GM23338 (cell line): ENCODE data around the gene TRDMT1. TPM values are rescaled to one million over a fixed set of nuclear protein-coding genes. Genes with fewer than 3 reads are reported as not detected.

Experiments
- ATAC-seq: fragments of 200-7000 bp; cut with Tn5 transposase; 3 replicates; pipeline ENCODE4 v1.9.1; 2020
- DNase-seq: peaks from one replicate; pipeline ENCODE4 v3.0.0-alpha.2; 2015; ENCODE audit warnings: low spot score
- H2AFZ ChIP-seq: fragments of 200-600 bp; sonication (generic); 2 replicates; pipeline ENCODE4 v1.8.0; 2016; ENCODE audit warnings: antibody characterized with exemption, mild to moderate bottlenecking, moderate library complexity
- H3F3A ChIP-seq: fragments of 200-600 bp; sonication (generic); replicated peaks from 2 replicates; pipeline ENCODE4 v1.8.0; 2017; ENCODE audit warnings: antibody characterized with exemption, mixed run types, low read depth
- H3K27ac ChIP-seq: fragments of 200-600 bp; sonication (generic); 2 replicates; pipeline ENCODE4 v1.6.1; 2016; ENCODE audit warnings: low read depth
- H3K27me3 ChIP-seq: fragments of 200-600 bp; sonication (generic); 2 replicates; pipeline ENCODE4 v1.8.0; 2016; ENCODE audit warnings: mild to moderate bottlenecking, mixed run types, moderate library complexity; ENCODE audit not compliant: insufficient read depth
- H3K36me3 ChIP-seq: fragments of 200-600 bp; sonication (generic); 2 replicates; pipeline ENCODE4 v1.8.0; 2016; ENCODE audit warnings: mild to moderate bottlenecking; ENCODE audit not compliant: insufficient read depth
- H3K4me1 ChIP-seq: fragments of 200-600 bp; sonication (generic); 2 replicates; pipeline ENCODE4 v1.8.0; 2016; ENCODE audit warnings: mild to moderate bottlenecking, moderate library complexity; ENCODE audit not compliant: insufficient read depth
- H3K4me2 ChIP-seq: fragments of 200-600 bp; sonication (generic); 2 replicates; pipeline ENCODE4 v1.7.1; 2017; ENCODE audit warnings: mixed run types
- H3K4me3 ChIP-seq: fragments of 200-600 bp; sonication (generic); 2 replicates; pipeline ENCODE4 v1.6.1; 2016; ENCODE audit warnings: mixed run types
- H3K79me2 ChIP-seq: fragments of 200-600 bp; sonication (generic); replicated peaks from 2 replicates; pipeline ENCODE4 v1.8.0; 2017; ENCODE audit warnings: mild to moderate bottlenecking; ENCODE audit not compliant: insufficient read depth
- H3K9me2 ChIP-seq: fragments of 200-600 bp; sonication (generic); 2 replicates; pipeline ENCODE4 v1.8.0; 2017; ENCODE audit not compliant: insufficient read depth
- H4K20me1 ChIP-seq: fragments of 200-600 bp; sonication (generic); replicated peaks from 2 replicates; pipeline ENCODE4 v1.8.0; 2017; ENCODE audit warnings: mild to moderate bottlenecking; ENCODE audit not compliant: insufficient read depth
- H3K27ac Mint-ChIP-seq: 2 replicates; pipeline ENCODE4 v1.8.0; 2020; ENCODE audit warnings: inconsistent platforms, mild to moderate bottlenecking, moderate library complexity, mixed read lengths
- H3K27me3 Mint-ChIP-seq: 3 replicates; pipeline ENCODE4 v1.8.0; 2022; ENCODE audit warnings: low read depth, mild to moderate bottlenecking, moderate library complexity, mixed read lengths, inconsistent platforms; ENCODE audit not compliant: insufficient read depth, poor library complexity
- H3K36me3 Mint-ChIP-seq: 3 replicates; pipeline ENCODE4 v1.8.0; 2021; ENCODE audit warnings: low read depth, mild to moderate bottlenecking, inconsistent platforms, moderate library complexity, mixed read lengths
- H3K4me1 Mint-ChIP-seq: 3 replicates; pipeline ENCODE4 v1.8.0; 2020; ENCODE audit warnings: mild to moderate bottlenecking, inconsistent platforms, mixed read lengths
- H3K4me3 Mint-ChIP-seq: 3 replicates; pipeline ENCODE4 v1.8.0; 2021; ENCODE audit warnings: moderate library complexity, mild to moderate bottlenecking, inconsistent platforms, mixed read lengths
- H3K9me3 Mint-ChIP-seq: 3 replicates; pipeline ENCODE4 v1.8.0; 2020; ENCODE audit warnings: moderate library complexity, mild to moderate bottlenecking, inconsistent platforms, mixed read lengths
- CREB1 ChIP-seq: fragments of 250-450 bp; sonication (Bioruptor Pico); IDR thresholded peaks from 2 replicates; pipeline ENCODE4 v1.5.0; 2020; ENCODE audit warnings: low read depth, mild to moderate bottlenecking, moderate library complexity
- EZH2 ChIP-seq: fragments of 200-600 bp; sonication (generic); IDR thresholded peaks from one replicate; pipeline ENCODE4 v1.8.0; 2017; ENCODE audit warnings: antibody characterized with exemption, mild to moderate bottlenecking, low read depth; ENCODE audit not compliant: unreplicated experiment
- NANOG ChIP-seq: IDR thresholded peaks from 2 replicates; pipeline ENCODE4 v1.6.1; 2016; ENCODE audit warnings: antibody characterized with exemption, borderline replicate concordance
- POLR2AphosphoS5 ChIP-seq: IDR thresholded peaks from 2 replicates; pipeline ENCODE4 v1.6.1; 2016; ENCODE audit warnings: antibody characterized with exemption, low read depth
- polyA plus RNA-seq: library from polyadenylated mRNA; unstranded; fragments of >200 nt; fragmentation: Nextera tagmentation; extraction: Ambion mirVana; gene quantifications from 2 replicates; pipeline ENCODE4 v1.2.1, GENCODE V29; 2016
- total RNA-seq: library from RNA; depleted of rRNA; stranded (reverse); fragments of >200 nt; shearing (Covaris generic); gene quantifications from 2 replicates; pipeline ENCODE4 v1.2.3, GENCODE V29; 2014
- TF ChIP-seq, protein P1 (sequence below): fragments of 250-450 bp; sonication (Bioruptor Pico); IDR thresholded peaks from 2 replicates; pipeline ENCODE4 v1.5.0; 2020; ENCODE audit warnings: mild to moderate bottlenecking, moderate library complexity
- TF ChIP-seq, protein P2 (sequence below): IDR thresholded peaks from one replicate; pipeline ENCODE4 v1.6.1; 2018; ENCODE audit warnings: antibody characterized with exemption; ENCODE audit not compliant: unreplicated experiment

TRDMT1 gene
- total and polyA plus RNA-seq, 2 experiments from 2014 or later, result 16.0 to 37.7 TPM

DNA sequence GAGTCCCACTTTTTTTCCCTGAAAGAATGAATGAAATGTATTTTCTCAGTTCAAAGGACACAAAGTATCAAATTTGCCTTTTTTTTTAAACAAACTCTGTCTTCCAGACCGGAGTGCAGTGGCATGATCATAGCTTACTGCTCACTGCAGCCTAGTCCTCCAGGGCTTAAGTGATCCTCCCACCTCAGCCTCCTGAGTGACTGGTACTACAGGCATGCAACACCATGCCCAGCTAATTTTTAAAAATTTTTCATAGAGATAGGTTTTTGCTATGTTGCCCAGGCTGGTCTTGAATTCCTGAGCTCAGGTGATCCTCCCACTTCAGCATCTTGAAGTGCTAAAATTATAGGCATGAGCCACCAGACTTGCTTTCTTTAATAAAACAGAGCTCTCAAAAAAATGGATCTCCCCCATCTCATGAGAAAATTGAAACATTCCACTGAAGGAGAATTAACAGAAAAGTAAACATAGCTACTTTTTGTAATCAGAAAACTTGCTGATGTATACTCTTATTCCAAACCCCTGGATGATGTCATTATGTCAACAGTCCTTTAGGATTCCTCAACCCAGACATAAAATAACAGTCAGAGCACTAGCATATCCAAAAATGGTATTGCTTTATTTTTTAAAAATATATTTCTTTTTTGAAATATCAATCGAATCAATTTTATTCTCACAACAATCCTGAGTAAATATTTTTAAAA lies 12.3 kb upstream of the TRDMT1 start (continued):
- TF ChIP-seq, protein P1, sequence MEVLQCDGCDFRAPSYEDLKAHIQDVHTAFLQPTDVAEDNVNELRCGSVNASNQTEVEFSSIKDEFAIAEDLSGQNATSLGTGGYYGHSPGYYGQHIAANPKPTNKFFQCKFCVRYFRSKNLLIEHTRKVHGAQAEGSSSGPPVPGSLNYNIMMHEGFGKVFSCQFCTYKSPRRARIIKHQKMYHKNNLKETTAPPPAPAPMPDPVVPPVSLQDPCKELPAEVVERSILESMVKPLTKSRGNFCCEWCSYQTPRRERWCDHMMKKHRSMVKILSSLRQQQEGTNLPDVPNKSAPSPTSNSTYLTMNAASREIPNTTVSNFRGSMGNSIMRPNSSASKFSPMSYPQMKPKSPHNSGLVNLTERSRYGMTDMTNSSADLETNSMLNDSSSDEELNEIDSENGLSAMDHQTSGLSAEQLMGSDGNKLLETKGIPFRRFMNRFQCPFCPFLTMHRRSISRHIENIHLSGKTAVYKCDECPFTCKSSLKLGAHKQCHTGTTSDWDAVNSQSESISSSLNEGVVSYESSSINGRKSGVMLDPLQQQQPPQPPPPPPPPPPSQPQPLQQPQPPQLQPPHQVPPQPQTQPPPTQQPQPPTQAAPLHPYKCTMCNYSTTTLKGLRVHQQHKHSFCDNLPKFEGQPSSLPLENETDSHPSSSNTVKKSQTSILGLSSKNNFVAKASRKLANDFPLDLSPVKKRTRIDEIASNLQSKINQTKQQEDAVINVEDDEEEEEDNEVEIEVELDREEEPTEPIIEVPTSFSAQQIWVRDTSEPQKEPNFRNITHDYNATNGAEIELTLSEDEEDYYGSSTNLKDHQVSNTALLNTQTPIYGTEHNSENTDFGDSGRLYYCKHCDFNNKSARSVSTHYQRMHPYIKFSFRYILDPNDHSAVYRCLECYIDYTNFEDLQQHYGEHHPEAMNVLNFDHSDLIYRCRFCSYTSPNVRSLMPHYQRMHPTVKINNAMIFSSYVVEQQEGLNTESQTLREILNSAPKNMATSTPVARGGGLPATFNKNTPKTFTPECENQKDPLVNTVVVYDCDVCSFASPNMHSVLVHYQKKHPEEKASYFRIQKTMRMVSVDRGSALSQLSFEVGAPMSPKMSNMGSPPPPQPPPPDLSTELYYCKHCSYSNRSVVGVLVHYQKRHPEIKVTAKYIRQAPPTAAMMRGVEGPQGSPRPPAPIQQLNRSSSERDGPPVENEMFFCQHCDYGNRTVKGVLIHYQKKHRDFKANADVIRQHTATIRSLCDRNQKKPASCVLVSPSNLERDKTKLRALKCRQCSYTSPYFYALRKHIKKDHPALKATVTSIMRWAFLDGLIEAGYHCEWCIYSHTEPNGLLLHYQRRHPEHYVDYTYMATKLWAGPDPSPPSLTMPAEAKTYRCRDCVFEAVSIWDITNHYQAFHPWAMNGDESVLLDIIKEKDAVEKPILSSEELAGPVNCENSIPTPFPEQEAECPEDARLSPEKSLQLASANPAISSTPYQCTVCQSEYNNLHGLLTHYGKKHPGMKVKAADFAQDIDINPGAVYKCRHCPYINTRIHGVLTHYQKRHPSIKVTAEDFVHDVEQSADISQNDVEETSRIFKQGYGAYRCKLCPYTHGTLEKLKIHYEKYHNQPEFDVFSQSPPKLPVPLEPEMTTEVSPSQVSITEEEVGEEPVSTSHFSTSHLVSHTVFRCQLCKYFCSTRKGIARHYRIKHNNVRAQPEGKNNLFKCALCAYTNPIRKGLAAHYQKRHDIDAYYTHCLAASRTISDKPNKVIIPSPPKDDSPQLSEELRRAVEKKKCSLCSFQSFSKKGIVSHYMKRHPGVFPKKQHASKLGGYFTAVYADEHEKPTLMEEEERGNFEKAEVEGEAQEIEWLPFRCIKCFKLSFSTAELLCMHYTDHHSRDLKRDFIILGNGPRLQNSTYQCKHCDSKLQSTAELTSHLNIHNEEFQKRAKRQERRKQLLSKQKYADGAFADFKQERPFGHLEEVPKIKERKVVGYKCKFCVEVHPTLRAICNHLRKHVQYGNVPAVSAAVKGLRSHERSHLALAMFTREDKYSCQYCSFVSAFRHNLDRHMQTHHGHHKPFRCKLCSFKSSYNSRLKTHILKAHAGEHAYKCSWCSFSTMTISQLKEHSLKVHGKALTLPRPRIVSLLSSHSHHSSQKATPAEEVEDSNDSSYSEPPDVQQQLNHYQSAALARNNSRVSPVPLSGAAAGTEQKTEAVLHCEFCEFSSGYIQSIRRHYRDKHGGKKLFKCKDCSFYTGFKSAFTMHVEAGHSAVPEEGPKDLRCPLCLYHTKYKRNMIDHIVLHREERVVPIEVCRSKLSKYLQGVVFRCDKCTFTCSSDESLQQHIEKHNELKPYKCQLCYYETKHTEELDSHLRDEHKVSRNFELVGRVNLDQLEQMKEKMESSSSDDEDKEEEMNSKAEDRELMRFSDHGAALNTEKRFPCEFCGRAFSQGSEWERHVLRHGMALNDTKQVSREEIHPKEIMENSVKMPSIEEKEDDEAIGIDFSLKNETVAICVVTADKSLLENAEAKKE (CRISPR knock-in tag), result no peak
- TF ChIP-seq POLR2AphosphoS5, result no peak

DNA sequence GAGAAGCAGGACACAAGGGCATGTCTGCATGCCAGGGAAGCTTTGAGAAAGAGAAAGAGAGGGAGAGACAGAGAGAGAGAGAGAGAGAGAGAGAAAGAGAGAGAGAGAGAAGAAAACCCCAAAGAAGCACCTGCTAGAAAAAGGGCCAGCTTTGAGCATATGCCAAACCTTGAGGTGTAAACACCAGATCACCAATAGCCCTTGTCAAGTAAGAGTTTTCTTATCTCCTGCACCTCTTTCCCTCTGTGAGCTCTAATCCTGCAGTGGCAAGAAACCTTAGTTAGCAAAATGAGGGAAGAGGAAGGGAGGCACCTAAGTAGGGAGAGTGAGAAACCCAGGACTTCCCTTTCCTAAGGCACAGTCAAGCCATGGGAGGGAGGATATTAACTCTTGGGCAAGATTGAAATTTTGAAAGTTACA lies 11.3 kb upstream of the TRDMT1 start:
- Mint-ChIP-seq H3K36me3 (no peaks in the 10 kb centered on the region), H3K4me1 (peaks cover 43% of the 10 kb centered on the region), H3K27me3 (peaks cover 5% of the 10 kb centered on the region), H3K4me3 (no peak overlapping the region), H3K27ac (peak overlapping the region; percentile 20; the same call in 1 of the 2 replicates), H3K9me3 (no peaks in the 10 kb centered on the region; the same call in 2 of the 3 replicates)
- no peaks in the 10 kb centered on the region for H4K20me1 ChIP-seq
- no peaks in the 10 kb centered on the region for H3F3A ChIP-seq
- no peaks in the 10 kb centered on the region for H3K36me3 ChIP-seq
- ATAC-seq (peak; percentile 24; the same call in 2 of the 3 replicates), DNase-seq (no peak)
- no peaks in the 10 kb centered on the region for H3K27me3 ChIP-seq
- no peaks in the 10 kb centered on the region for H3K9me2 ChIP-seq
- H3K27ac ChIP-seq, result no peak overlapping the region
- peaks cover 20% of the 10 kb centered on the region for H3K4me1 ChIP-seq
- H3K79me2 ChIP-seq, result no peaks in the 10 kb centered on the region
- no peak overlapping the region for H3K4me3 ChIP-seq
- H2AFZ ChIP-seq, result no peak overlapping the region
- no peak overlapping the region for H3K4me2 ChIP-seq
- TF ChIP-seq EZH2 (no peak), NANOG (no peak), CREB1 (CRISPR knock-in tag) (no peak)
- TF ChIP-seq, protein P2, sequence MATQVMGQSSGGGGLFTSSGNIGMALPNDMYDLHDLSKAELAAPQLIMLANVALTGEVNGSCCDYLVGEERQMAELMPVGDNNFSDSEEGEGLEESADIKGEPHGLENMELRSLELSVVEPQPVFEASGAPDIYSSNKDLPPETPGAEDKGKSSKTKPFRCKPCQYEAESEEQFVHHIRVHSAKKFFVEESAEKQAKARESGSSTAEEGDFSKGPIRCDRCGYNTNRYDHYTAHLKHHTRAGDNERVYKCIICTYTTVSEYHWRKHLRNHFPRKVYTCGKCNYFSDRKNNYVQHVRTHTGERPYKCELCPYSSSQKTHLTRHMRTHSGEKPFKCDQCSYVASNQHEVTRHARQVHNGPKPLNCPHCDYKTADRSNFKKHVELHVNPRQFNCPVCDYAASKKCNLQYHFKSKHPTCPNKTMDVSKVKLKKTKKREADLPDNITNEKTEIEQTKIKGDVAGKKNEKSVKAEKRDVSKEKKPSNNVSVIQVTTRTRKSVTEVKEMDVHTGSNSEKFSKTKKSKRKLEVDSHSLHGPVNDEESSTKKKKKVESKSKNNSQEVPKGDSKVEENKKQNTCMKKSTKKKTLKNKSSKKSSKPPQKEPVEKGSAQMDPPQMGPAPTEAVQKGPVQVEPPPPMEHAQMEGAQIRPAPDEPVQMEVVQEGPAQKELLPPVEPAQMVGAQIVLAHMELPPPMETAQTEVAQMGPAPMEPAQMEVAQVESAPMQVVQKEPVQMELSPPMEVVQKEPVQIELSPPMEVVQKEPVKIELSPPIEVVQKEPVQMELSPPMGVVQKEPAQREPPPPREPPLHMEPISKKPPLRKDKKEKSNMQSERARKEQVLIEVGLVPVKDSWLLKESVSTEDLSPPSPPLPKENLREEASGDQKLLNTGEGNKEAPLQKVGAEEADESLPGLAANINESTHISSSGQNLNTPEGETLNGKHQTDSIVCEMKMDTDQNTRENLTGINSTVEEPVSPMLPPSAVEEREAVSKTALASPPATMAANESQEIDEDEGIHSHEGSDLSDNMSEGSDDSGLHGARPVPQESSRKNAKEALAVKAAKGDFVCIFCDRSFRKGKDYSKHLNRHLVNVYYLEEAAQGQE, result no peak
